GM18526 (cell line): ENCODE measurements around the gene SMIM36.

ENCODE experiments used
- POLR2A ChIP-seq: IDR thresholded peaks from 3 replicates; pipeline ENCODE4 v1.6.1; 2011; ENCODE audit not compliant: insufficient read length; ENCODE audit errors: extremely low read depth

SMIM36 gene

DNA sequence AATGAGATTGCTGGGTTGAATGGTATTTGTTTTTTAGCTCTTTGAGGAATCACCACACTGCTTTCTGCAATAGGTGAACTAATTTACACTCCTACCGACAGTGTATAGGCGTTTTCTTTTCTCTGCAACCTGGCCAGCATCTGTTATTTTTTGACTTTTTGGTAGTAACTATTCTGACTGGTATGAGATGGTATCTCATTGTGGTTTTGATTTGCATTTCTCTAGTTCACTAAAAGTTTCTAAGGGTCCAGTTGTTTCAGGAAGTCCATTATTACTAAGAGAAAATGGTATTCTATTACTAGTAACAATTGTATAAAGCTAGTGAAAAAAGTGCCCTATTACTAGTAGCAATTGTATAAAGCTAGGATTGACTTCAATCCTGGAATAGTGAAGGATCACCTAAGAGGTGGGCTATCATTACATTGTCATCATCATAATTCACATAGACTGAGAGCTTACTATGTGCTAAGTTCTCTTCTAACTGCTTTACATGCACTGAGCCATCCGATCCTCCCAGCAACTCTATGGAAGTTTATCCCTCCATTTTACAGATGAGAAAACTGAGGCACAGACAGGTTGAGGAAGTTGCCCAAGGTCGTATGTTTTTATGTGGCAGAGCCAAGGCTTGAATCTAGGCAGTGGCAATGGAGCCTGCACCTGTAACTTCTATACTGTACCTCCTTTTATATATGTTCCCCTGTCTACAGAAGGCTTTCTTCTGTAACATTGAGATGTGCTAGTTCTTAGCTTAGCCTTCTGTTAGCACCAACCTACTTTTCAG lies 13.4 kb upstream of the SMIM36 start:
- no peak for TF ChIP-seq POLR2A

DNA sequence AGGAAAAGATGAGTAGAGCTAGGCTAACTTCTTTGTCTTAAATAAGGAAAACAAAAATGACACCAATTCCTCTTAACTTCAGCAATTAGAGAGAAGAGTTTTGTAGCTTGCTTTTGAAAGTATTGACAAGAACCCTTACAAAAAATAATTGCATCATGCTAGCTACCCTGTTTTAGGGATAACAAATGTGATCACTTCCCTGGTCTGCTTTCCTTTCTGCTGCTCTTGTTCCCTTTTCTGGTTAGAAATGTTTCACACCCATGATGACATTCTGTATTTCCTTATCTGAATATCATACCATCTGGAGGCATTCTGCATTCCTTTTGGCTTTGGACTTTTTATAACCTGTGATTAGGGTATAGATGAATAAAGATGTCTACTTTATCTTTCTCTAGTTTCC lies 9.9 kb upstream of the SMIM36 start:
- TF ChIP-seq POLR2A = no peak

DNA sequence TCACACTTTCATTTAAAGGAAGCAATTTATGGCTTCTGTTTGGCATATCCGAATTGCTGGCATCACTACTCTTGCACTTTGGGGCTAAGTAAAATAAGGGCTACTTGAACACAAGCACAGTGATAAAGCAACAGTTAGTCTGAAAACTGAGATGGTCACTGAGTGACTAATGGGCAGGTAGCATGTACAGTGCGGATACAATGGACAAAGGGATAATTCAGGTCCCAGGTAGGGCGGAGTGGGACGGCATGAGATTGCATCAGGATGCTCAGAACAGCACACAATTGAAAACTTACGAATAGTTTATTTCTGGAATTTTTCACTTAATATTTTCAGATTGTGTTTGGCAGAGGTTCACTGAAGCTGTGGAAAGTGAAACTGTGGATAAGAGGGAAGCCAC lies 9.2 kb upstream of the SMIM36 start:
- TF ChIP-seq POLR2A = no peak

GRCh38 chr17:55518510-55518909 lies 7.3 kb upstream of the SMIM36 start:
- TF ChIP-seq POLR2A = no peak

DNA sequence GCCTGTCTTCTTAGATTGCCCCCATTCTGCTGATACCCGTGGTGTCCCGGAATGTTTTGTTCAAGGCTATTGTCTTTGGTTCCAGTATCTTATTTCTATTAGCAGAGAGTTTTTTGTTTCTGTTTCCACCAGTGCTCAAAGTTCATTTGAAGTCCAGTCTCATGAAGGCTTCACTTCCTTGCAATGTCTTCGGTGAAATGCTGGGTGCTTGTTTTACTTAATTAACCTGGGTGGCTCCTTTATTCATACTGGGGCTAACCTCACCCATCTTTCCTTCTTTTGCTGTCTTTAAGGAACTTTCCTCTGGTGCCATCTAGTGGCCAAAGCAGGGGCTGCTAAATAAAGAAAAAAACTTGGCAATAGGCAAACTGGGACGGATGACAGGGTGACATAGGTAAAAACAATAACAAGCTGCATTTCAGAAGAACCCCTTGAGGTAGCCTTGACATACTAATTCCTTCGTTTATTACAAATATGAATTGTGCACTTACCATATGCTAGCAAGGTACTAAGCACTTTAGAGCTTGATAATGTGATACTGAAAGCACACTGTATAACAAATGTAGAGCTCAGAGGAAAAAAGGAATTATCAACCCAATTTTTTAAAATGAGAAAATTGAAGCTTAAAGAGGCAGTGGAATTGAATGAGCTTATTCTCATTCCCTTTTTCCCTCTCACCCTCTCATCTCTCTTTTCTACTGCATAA lies 2.8 kb upstream of the SMIM36 start:
- no peak for TF ChIP-seq POLR2A

GRCh38 chr17:55500103-55500502 lies 11.1 kb downstream of the SMIM36 start:
- no peak for TF ChIP-seq POLR2A

DNA sequence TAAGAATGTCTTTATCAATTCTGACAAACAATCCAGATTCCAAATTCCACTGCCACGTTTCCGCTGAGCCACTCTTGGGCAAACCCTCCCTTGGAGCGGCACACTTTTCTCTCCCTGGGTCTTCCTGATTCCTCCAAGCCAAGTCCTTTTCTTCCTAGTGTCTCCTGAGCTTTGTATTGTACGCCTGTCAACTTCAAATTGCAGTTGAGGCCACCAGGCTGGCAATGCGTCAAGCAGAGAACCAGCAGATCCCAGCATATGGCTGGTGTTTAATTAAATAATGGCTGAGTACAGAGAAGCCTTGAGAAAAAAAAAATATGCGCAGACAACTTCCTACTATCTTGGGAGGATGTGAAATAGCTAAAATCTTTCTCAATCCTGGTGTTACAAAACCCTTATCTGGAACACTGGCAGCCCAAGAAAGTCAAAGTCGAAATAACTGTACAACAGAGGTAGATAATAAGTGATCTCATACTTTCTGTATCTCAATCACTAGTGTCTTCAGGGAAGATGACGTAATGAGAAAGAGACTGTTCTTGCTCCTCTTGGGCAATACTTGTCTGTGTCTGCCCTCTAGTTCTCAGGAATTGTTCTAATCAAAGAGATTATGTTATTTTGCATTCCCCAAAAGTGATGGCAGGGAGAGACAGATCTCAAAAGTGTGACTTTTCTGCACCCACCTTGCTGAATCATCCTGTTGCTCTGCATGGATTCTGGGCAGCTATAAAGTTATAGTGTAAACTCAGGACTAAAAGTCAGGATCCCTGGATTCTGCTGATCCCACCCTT lies 15.0 kb downstream of the SMIM36 start:
- TF ChIP-seq POLR2A = no peak

DNA sequence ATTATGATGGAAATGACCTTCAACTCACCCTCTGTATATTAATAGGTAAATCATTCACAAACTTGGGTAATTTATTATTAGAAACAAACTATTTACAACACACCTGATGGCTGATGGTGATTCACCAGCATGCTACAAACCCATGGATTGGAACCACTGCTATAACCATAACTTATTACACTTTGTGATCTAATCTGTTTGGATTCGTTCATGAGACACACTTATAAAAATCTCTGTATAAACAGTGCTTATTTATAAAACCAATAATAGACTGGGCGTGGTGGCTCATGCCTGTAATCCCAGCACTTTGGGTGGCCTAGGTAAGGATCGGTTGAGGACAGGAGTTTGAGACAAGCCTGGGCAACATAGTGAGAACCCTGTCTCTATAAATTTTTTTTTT lies 16.0 kb downstream of the SMIM36 start:
- TF ChIP-seq POLR2A = no peak

DNA sequence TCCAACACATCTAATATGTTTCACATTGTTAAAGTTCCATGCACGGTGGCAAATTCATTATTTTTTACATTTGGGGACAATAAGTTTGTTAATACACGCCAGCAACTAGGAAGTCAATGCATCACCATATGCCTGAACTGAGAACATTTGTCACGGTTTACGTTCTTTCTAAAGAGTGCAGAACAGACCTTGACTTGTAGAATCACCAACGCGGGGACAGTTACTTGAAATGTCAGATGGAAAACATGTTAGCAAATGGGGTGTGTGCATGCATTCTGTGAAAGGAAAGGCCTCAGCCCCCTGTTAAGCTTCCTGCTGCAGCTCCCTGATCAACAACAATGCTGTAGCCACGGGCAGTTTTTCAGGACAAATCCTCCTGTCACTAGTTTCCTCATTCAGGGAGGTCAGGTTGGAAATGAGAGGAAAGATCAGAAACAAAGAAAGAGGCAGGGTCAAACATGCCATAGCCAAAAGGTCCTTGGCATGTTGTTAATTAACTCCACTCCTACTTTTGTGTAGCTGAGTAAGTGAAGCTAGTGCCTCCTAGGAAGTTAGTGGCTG lies 18.4 kb downstream of the SMIM36 start:
- TF ChIP-seq POLR2A = no peak

GRCh38 chr17:55490376-55490775 lies 20.9 kb downstream of the SMIM36 start:
- TF ChIP-seq POLR2A = no peak

DNA sequence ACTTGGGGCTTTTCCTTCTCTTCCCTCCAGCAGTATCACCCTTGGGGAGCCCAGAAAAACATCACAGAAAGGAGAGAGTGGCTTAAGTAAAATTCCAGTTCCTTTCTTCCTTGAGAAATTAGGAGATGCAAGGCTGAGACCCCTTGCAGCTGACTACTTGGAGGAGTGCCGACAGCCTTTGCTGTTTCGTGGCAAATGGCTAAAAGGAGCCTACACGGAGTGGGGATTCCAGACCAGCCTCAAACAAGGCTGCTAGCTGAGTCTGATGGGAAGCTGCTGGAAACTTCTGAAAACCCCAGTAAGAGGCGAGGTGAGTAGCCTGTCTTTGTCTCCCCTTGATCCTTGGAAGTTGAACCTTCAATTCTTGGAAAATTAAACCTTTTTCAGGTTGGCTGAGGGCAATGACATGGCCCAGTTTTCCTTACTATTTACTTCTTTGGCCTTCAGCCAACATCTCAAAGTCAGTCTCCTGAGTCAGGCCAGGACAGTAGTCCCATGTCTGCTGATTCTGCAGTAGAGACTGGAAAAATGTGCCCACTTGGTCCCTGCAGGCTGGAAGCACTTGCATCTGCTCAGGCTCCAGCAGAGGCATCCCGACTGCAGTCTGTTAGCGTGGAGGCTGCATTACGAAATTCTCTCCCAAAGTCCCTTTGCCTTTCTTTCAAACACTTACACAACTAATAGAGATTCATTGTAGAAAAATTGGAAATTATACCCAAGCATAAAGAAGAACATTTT lies 23.4 kb downstream of the SMIM36 start:
- no peak for TF ChIP-seq POLR2A

DNA sequence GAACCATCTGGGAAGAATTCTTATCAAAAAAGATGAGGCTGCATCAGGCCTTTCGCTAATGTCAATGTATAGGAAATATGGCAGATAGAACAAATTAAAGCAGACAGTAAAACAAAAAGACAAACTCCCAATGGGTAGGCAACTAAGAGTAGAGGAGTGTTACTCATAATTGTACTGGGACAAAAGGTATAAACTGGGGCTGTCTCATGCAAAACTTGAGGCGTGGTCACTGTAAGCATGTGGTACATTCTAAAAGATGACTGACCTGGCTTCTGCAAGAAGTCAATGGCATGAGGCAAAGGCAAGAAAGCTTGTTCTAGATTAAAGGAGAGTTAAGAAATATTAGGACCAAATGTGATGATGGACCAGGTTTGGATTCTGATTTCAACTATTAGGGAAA lies 26.7 kb downstream of the SMIM36 start:
- TF ChIP-seq POLR2A = no peak

- no peak for TF ChIP-seq POLR2A
Observed at GRCh38 chr17:55482591-55483389, 28.5 kb downstream of the SMIM36 start.
